ENCODE data around the gene TC2N. TPM values are rescaled to one million over a fixed set of nuclear protein-coding genes. Genes with fewer than 3 reads are reported as not detected.
A peak's percentile ranks its signal among the peaks of the same experiment; 100 is the strongest.

TC2N gene
- total and polyA plus RNA-seq, 2 experiments from 2014 or later = 0.05 to 0.77 TPM

DNA sequence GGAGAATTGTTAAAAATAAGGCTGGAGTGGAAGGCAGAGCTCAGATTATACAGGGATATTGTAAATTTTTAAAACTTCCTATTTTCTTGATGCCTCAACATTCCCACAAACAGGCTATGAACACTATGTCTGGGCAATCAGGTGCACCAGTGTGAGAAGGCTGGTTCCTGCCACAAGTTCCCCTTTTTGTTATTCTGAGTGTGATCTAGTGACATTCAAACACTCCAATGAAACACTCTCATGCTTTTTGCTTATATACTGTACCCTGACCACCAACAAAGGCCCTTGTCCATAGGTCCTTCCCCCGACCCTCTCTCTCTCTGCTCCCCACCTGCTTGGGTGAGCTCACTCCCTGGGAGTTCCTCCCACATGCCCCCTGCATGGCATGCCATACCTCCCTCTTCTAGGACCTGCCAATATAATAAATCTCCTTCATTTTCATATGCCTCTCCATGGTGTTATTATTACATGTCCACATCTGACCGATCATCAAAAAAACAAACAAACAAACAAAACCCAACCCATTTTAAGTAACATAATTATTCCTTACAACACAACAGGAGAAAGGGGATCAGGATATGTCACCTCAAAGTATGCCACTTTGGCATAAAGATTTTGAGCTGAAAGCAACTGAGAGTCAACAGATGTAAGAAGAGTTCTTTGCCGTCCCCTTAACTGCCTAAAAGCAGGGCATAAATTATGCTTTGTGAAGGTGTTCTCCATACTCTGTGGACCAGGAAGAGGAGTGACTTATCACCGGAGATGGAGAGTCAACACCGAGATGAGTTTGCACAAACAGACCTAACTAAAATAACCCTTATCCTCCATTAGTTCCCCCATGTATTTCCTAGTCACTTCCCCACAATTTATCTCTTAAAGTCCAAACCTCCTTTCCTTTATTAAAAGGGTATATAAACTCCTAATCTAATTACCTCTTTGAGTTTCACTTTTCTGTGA is 92.9 kb downstream of the TC2N start:
- H3K4me3 ChIP-seq = no peak overlapping the region
- H3K27me3 ChIP-seq = no peaks in the 10 kb centered on the region
- H3K27ac ChIP-seq = no peak overlapping the region
- TF ChIP-seq, protein P1, sequence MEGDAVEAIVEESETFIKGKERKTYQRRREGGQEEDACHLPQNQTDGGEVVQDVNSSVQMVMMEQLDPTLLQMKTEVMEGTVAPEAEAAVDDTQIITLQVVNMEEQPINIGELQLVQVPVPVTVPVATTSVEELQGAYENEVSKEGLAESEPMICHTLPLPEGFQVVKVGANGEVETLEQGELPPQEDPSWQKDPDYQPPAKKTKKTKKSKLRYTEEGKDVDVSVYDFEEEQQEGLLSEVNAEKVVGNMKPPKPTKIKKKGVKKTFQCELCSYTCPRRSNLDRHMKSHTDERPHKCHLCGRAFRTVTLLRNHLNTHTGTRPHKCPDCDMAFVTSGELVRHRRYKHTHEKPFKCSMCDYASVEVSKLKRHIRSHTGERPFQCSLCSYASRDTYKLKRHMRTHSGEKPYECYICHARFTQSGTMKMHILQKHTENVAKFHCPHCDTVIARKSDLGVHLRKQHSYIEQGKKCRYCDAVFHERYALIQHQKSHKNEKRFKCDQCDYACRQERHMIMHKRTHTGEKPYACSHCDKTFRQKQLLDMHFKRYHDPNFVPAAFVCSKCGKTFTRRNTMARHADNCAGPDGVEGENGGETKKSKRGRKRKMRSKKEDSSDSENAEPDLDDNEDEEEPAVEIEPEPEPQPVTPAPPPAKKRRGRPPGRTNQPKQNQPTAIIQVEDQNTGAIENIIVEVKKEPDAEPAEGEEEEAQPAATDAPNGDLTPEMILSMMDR (IDR thresholded peaks at IDR 0.05; ENCODE audit: low read depth, low read length) = no peak
- DNase-seq (ENCODE audit: low read depth in 1 of 2, low spot score in 1 of 2) = no peak
- H3K4me1 ChIP-seq (ENCODE audit: low read depth) = no peaks in the 10 kb centered on the region
- H3K9me3 ChIP-seq (ENCODE audit: low read depth) = no peaks in the 10 kb centered on the region
- H3K36me3 ChIP-seq = no peaks in the 10 kb centered on the region

DNA sequence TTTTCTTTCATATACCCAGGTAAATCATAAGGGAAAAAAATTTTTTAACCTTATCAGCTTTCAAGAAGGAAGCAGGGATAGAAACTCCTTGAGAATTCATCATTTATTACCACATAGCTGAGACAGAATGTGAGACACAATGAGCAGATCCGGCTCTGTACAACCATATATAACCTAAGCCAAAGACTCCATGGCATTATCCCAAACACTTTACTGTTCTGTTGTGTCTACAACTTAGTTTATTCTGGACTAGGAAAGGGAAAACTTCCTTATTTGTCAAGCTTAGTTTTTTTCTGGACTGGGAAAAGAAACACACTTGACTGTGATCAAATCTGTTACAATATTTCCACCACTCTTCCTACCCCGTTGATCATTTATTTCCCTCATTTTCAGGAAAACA is 97.2 kb downstream of the TC2N start:
- Histone ChIP-seq H3K27ac (no peak overlapping the region), H3K27me3 (no peaks in the 10 kb centered on the region), H3K4me1 (ENCODE audit: low read depth) (no peaks in the 10 kb centered on the region), H3K4me3 (no peak overlapping the region), H3K36me3 (no peaks in the 10 kb centered on the region), H3K9me3 (ENCODE audit: low read depth) (no peaks in the 10 kb centered on the region)
- no peak for DNase-seq (ENCODE audit: low read depth in 1 of 2, low spot score in 1 of 2)
- TF ChIP-seq, protein P1 (IDR thresholded peaks at IDR 0.05; ENCODE audit: low read depth, low read length) = no peak

DNA sequence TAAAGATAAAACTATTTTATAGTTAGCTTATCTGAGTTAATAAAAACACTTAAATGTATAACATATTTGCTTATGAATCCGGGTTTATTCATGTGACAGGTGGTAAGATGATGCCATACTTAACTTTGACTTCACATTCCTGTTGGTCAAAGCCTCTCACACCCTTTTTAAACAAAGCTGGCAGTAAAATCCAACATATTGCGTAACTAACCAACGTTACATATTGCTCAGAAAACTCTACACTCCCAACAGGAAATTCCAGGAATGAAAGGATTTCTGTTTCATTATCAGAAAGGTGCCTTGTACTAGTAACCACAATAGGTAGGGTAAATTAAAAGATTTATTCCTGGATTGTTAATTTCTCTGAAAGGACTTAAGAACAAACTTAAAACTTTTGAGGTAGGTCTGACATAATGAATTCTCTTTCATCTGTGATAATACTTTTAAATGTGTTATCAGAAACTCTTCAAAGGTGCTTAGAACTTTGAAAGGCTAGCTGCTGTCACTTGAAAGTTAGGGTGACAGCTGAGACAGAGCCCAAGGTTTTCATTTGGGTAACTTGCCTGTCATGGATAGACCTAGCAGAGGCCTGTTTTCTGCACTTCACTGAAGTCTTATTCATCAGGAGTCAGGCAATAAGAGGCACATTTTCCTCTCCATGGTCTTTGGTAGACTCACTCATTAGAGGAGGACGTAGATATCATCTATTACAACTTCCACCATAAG is 111.6 kb downstream of the TC2N start:
- no peaks in the 10 kb centered on the region for H3K36me3 ChIP-seq
- no peak overlapping the region for H3K4me3 ChIP-seq
- TF ChIP-seq, protein P1 (IDR thresholded peaks at IDR 0.05; ENCODE audit: low read depth, low read length) = no peak
- H3K27ac ChIP-seq = no peak overlapping the region
- no peaks in the 10 kb centered on the region for H3K27me3 ChIP-seq
- H3K9me3 ChIP-seq (ENCODE audit: low read depth) = no peaks in the 10 kb centered on the region
- peak; percentile 18 to 59 for DNase-seq (ENCODE audit: low read depth in 1 of 2, low spot score in 1 of 2)
- H3K4me1 ChIP-seq (ENCODE audit: low read depth) = peaks cover 38% of the 10 kb centered on the region

DNA sequence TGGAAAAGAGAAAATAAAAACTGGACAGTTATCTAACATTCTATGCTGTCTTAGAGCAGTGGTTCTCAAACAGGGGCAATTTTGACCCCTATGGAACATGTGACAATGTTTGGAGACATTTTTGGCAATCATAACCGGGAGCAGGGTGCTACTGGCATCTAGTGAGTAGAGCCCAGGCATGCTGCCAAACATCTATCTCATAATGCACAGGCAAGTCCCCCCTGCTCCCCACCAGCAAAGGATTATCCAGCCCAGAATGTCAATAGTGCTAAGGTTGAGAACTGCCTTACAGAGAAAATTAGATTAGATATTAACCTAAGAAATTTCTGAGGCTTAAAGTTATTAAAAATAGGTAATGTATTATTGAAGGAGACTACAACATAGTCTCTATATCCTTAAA is 112.5 kb downstream of the TC2N start:
- Histone ChIP-seq H3K4me1 (ENCODE audit: low read depth) (peaks cover 38% of the 10 kb centered on the region), H3K36me3 (no peaks in the 10 kb centered on the region), H3K27ac (no peak overlapping the region), H3K4me3 (no peak overlapping the region), H3K27me3 (no peaks in the 10 kb centered on the region), H3K9me3 (ENCODE audit: low read depth) (no peaks in the 10 kb centered on the region)
- no peak for DNase-seq (ENCODE audit: low read depth in 1 of 2, low spot score in 1 of 2)
- TF ChIP-seq, protein P1 (IDR thresholded peaks at IDR 0.05; ENCODE audit: low read depth, low read length) = no peak

DNA sequence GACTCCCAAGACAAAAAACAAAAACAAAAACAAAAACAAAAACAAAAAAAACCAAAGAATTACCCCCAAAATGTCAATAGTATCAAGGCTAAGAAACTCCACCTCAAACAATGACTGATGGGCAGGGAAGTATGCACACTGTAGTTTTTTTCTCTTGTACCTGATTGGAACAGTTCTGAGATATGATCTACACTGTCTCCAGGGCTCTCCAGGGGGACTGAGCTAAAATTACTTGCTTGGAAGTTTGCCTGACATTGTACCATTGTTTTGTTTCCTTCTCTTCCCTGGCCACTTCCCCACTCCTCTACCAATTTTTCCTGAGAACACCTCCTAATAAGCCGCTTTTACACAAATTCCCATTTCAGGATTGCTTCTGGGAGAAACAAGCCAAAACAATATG is 113.2 kb downstream of the TC2N start:
- no peak overlapping the region for H3K4me3 ChIP-seq
- H3K9me3 ChIP-seq (ENCODE audit: low read depth) = no peaks in the 10 kb centered on the region
- peak overlapping the region; percentile 48 for H3K27ac ChIP-seq

More for the DNA sequence above, 113.2 kb downstream of the TC2N start:
- no peak for DNase-seq (ENCODE audit: low read depth in 1 of 2, low spot score in 1 of 2)
- Histone ChIP-seq H3K4me1 (ENCODE audit: low read depth) (peaks cover 38% of the 10 kb centered on the region), H3K27me3 (no peaks in the 10 kb centered on the region), H3K36me3 (no peaks in the 10 kb centered on the region)
- TF ChIP-seq, protein P1 (IDR thresholded peaks at IDR 0.05; ENCODE audit: low read depth, low read length) = no peak
